HT-29 (cell line): ENCODE data around the gene RADIL. TPM values are rescaled to one million over a fixed set of nuclear protein-coding genes. Genes with fewer than 3 reads are reported as not detected.

ENCODE experiments used
- DNase-seq: peaks from one replicate; pipeline ENCODE4 v3.0.0-alpha.2; 2015; ENCODE audit warnings: low spot score
- small RNA-seq: library from RNA; depleted of rRNA; stranded (forward); fragments of <200 nt; gene quantifications from one replicate; pipeline ENCODE3, GENCODE V24; 2014
- total RNA-seq: library from RNA; depleted of rRNA; stranded (reverse); fragments of >200 nt; shearing (Covaris generic); gene quantifications from 2 replicates; pipeline ENCODE4 v1.2.3, GENCODE V29; 2014; rRNA removed

The RADIL gene
- total RNA-seq, 1 experiment from 2014 or later: not detected

DNA sequence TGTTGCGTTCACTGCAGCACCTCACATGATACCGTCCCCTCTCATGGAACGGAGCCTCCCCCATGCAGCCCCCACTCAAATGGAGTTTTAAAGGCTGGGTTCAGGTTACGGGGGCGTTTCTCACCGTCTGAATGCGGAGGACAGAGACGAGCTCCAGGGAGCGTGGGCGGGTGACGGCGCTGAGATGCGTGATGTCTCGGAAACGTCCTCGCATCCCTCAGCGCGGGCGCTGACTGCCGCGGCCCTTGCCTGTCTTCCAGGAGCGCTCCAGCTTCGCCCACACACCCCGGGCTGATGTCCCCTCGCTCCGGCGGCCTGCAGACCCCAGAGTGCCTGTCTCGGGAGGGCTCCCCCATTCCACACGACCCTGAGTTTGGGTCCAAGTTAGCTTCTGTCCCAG lies 124.7 kb downstream of the RADIL start:
- DNase-seq: no peak

DNA sequence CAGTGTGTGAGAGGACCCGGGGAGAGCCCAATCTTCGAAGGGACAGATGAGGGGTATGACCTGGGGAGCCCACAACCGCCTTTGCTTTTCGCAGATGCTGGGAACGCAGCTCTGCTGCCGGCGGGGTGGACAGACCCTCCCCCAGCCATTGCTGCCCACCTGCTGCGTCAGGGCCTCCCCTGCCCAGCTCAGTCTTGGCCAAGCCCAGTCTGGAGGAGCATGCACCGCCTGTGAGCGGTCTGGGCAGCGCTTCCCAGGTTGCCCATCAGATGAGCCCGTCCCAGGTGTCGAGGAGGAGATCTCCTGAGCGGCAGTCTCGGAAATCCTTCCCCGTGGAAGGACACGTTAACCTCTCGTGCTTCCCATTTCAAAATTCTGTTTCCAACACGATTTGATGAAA lies 125.4 kb downstream of the RADIL start:
- no peak for DNase-seq

DNA sequence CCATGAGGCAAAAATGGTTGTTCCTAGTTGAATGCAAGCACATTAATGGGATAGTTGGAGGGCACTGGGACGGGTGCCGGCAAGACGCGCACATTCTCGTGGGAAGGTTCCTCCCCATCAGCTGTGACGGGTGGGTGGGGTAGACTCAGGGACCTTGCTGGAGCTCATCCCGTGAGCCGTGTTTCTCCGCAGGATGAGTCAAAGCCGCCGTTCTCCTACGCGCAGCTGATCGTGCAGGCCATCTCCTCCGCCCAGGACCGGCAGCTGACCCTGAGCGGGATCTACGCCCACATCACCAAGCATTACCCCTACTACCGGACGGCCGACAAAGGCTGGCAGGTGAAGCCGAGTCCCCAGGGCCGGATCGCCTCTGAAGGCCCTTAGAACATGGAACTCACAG lies 128.5 kb downstream of the RADIL start:
- no peak for DNase-seq

DNA sequence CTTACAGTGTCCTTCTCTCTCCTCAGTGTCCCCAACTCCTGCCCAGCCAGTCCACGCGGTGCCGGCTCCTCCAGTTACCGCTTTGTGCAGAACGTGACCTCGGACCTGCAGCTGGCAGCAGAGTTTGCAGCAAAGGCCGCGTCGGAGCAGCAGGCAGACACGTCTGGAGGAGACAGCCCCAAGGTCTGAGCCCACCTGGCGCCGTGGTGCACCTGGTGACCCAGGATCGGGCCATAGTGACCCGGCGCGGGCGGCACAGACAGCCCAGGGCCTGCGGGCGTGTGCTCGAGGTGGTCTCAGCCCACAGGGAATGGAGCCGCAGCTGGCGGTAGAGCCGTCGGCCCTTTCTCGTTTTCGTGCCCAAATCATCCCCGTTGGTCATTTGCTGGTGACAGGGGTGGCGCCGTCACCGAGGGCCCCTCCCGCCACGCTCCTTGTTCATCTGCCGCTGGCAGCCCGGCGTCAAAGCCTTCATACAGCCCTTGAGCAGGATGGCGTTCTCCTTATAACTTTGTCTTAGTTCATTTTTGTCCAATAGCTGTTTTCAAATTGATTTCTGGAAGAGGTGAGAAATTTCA lies 129.0 kb downstream of the RADIL start:
- no peak for DNase-seq

DNA sequence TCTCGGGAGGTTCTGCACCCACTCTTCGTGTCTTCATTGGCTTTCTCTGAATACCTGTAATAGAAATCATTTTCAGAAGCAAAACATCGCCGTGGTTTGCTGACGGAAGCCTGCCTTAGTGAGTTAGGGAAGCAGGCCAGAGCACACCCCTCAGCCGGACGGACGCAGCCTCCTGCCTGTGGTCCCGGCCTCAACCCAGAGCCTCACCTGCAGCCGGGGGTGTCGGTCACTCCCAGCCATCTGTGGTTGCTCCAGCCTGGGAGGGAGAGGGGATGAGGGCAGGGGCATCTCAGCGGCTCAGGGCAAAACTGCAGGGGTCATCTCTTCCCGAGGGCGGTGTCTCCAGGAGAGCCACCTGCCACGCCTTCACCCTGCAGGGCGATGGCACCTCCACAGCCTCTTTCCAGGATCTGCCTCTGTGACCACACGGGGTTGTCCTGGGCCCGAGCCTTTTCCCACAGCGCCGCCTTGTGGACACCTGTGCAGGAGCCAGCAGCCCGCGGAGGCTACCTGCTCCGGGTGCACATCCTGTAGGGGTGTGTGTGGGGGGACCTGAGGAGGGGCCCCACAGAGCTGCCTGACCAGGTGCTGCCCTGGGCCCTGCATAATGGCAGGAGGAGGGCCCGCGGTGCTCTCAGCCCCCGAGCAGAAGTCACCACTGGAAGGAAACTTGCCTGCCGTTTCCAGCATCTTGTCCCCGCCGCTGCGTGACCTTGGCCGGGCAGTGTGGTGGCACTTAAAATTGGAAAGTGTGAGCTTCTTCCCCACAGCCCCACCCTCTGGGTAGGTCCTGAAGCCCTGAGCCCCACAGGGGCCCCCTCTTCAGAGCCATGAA lies 129.7 kb downstream of the RADIL start:
- peak; percentile 87 for DNase-seq

DNA sequence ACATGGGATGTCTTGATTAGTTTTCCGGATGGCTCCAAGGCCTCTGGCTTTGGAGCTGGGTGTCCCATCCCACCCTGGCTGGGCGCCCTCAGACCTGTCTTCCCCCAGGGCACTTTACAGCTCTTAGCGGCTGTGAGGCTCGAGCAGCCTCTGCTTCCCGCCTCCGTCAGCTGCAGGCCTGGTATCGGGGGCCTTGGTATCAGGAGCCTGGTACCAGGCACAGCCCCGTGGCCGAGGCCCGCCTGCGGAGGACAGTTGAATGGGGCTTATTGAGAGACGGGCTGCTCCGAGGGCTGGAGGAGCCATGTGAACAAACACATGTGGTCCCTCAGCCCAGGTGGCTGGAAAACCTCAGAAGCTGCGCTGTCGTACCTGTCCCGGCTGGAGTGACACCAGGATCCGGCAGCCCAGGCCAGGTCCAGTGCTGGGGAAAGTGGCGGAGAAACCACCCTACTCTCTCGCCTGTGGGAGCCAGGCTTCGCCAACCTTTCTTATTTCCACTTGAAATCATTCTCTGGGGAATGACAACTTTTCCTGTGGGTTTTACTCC lies 132.0 kb downstream of the RADIL start:
- DNase-seq: no peak

DNA sequence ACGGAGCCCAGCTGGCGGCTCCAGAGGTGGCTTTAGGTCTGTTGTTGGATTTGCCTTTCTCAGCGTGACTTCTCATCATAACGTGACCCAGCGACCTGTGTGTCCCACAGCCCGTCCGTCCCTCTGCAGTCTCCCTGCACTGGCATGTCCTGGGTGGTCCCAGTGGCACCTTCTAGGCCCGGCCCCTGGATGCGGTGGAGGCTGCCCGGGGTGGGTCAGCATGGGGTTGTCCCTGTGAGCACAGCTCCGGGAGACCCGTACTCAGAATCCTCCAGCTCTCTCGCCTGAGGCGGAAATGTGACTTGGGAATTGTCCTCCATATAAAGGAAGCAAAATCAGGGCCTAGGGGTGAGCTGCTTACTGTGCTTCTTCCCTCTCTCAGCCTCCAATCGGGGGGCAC lies 133.7 kb downstream of the RADIL start:
- DNase-seq: no peak

DNA sequence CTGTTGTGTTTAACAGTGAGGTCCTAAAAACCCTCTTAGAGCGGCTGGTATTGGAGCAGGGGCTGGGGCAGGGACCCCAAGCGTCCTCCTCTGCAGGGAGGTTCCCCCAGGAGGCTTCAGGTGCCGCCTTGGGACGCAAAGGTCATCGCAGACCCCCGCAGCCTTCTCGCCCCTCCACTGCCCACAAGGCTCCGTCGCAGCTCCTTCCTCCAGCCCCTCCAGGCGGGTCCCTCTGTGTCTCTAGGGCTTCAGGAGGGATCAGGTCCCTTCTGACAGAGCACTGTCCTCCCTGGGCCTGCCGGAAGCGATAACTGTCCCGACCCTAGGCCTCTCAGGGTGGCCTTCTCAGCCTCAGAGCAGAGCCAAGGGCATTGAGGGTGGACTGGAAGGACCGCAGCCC lies 134.2 kb downstream of the RADIL start:
- DNase-seq: no peak

Small RNAs within 50 kb of the gene (small RNA-seq; reads per million reads assigned to genes)
- gene MIR4656 (not detected), gene RF00019 (not detected)

Other genes starting within 250 kb of the RADIL start
- 40.7 and 63.4 TPM in 2 replicates for gene FOXK1, start 201.4 kb downstream of the RADIL start, total RNA-seq
- gene AP5Z1, start 108.1 kb downstream of the RADIL start, total RNA-seq: 74.5 and 81.3 TPM in 2 replicates
- gene PAPOLB, start 21.7 kb downstream of the RADIL start, total RNA-seq: not detected in 2 replicates
- gene MMD2, start 75.5 kb upstream of the RADIL start, total RNA-seq: not detected in 2 replicates
- gene RBAK, start 162.1 kb upstream of the RADIL start, total RNA-seq: 3.3 and 3.5 TPM in 2 replicates